H1 (cell line): ENCODE measurements around the gene OLIG2. TPM values are rescaled to one million over a fixed set of nuclear protein-coding genes. Genes with fewer than 3 reads are reported as not detected.

Source experiments
- CHD7 ChIP-seq: fragments of 300-600 bp; sonication (generic); IDR thresholded peaks from 2 replicates; pipeline ENCODE4 v1.7.1; 2012; ENCODE audit warnings: low read length, moderate library complexity, mild to moderate bottlenecking, inconsistent platforms; ENCODE audit not compliant: insufficient replicate concordance
- RNF2 ChIP-seq: fragments of 200-900, 300-1000 bp; sonication (generic); IDR thresholded peaks from 2 replicates; pipeline ENCODE4 v1.7.1; 2016; ENCODE audit warnings: borderline replicate concordance, low read depth, mild to moderate bottlenecking, antibody characterized with exemption, low read length; ENCODE audit not compliant: poor library complexity, severe bottlenecking; ENCODE audit errors: missing control alignments
- polyA plus RNA-seq, 7 experiments: library from polyadenylated mRNA; depleted of rRNA in 3 of 7; stranded (reverse) in 5 of 7; unstranded in 2 of 7; fragments of >200 nt in 5 of 7; fragments of 200-250 nt in 2 of 7; gene quantifications; 1 replicate in 5 of 7; 2 replicates in 1 of 7; 4 replicates in 1 of 7; pipeline versions ENCODE4 v1.2.1 to v1.2.3, GENCODE V29; 2011 to 2013; ENCODE audit warnings: missing spikeins in 2 of 7, mixed read lengths in 2 of 7
- total RNA-seq: library from RNA; stranded (reverse); fragmentation: NEBNext Ultra II Directional; extraction: Animal tissue kit (Norgen Biotek cat#: 25700); gene quantifications from 2 replicates; pipeline ENCODE4 v1.2.1, GENCODE V29; 2021

Gene OLIG2
- total and polyA plus RNA-seq, 2 of the 8 experiments (the other 6 are each of a cell fraction or from before 2014, with no cell fraction given), result 0.79 TPM; not detected in 1

- TF ChIP-seq RNF2 (no peak), CHD7 (no peak)
These were observed 44.6 kb upstream of the OLIG2 start (continued) for GRCh38 chr21:32981096-32981495.
